22Rv1 (cell line): ENCODE results near the gene ASCC2.

Experiments
- ZFX ChIP-seq: fragments of 450-650 bp; IDR thresholded peaks from 2 replicates; pipeline ENCODE4 v1.6.1; 2017; ENCODE audit warnings: antibody characterized with exemption, borderline replicate concordance
- TF ChIP-seq, protein P1 (sequence below): fragments of 450-650 bp; IDR thresholded peaks from 2 replicates; pipeline ENCODE4 v1.5.1; 2017; ENCODE audit warnings: mild to moderate bottlenecking

GRCh38 chr22:29753808-29754657 is 84.0 kb downstream of the ASCC2 start:
- TF ChIP-seq, protein P1, sequence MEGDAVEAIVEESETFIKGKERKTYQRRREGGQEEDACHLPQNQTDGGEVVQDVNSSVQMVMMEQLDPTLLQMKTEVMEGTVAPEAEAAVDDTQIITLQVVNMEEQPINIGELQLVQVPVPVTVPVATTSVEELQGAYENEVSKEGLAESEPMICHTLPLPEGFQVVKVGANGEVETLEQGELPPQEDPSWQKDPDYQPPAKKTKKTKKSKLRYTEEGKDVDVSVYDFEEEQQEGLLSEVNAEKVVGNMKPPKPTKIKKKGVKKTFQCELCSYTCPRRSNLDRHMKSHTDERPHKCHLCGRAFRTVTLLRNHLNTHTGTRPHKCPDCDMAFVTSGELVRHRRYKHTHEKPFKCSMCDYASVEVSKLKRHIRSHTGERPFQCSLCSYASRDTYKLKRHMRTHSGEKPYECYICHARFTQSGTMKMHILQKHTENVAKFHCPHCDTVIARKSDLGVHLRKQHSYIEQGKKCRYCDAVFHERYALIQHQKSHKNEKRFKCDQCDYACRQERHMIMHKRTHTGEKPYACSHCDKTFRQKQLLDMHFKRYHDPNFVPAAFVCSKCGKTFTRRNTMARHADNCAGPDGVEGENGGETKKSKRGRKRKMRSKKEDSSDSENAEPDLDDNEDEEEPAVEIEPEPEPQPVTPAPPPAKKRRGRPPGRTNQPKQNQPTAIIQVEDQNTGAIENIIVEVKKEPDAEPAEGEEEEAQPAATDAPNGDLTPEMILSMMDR, result no peak
- TF ChIP-seq ZFX, result no peak
